GM18498 (cell line): Measurements from ENCODE around the gene CHID1.

Experiments used
- ATAC-seq: cut with Tn5 transposase; IDR thresholded peaks from one replicate; pipeline ENCODE4 v1.9.1; 2021; ENCODE audit warnings: mild to moderate bottlenecking, moderate library complexity; ENCODE audit not compliant: unreplicated experiment

Gene CHID1

GRCh38 chr11:910589-911030 lies at the start of gene CHID1:
CHID1 (minus strand) TSS chr11:910810; CDS start chr11:904816, 5,994 bp downstream.
- peak; percentile 90 for ATAC-seq

- ATAC-seq: no peak
These were observed 49.0 kb upstream of the CHID1 start for GRCh38 chr11:959608-960007.

GRCh38 chr11:959027-959426 lies 48.4 kb upstream of the CHID1 start:
- ATAC-seq: no peak

- ATAC-seq: no peak
These were observed 47.5 kb upstream of the CHID1 start for GRCh38 chr11:958101-958500.

GRCh38 chr11:957212-957920 lies 46.8 kb upstream of the CHID1 start:
- no peak for ATAC-seq

- no peak for ATAC-seq
These were observed 44.8 kb upstream of the CHID1 start for GRCh38 chr11:955154-956063.

GRCh38 chr11:954392-955153 lies 44.0 kb upstream of the CHID1 start:
- ATAC-seq: no peak

- no peak for ATAC-seq
These were observed 42.9 kb upstream of the CHID1 start for GRCh38 chr11:953512-953911.

- ATAC-seq: no peak
These were observed 42.1 kb upstream of the CHID1 start for GRCh38 chr11:952406-953385.

GRCh38 chr11:951507-951906 lies 40.9 kb upstream of the CHID1 start:
- no peak for ATAC-seq

- no peak for ATAC-seq
These were observed 37.1 kb upstream of the CHID1 start for GRCh38 chr11:947744-948143.

GRCh38 chr11:945986-946385 lies 35.4 kb upstream of the CHID1 start:
- ATAC-seq: no peak

GRCh38 chr11:944711-945470 lies 34.3 kb upstream of the CHID1 start:
- ATAC-seq: no peak

- ATAC-seq: no peak
These were observed 32.2 kb upstream of the CHID1 start for GRCh38 chr11:942823-943222.

- no peak for ATAC-seq
These were observed 30.0 kb upstream of the CHID1 start for GRCh38 chr11:940496-941135.

GRCh38 chr11:937841-938261 lies 27.2 kb upstream of the CHID1 start:
- ATAC-seq: no peak

GRCh38 chr11:936199-936598 lies 25.6 kb upstream of the CHID1 start:
- no peak for ATAC-seq

GRCh38 chr11:934527-934926 lies 23.9 kb upstream of the CHID1 start:
- no peak for ATAC-seq

GRCh38 chr11:933936-934335 lies 23.3 kb upstream of the CHID1 start:
- no peak for ATAC-seq
